DLD1 (cell line): Measurements from ENCODE around the gene ASNSD1.
"Not testable (repeated sequence)": the region's sequence is repeated elsewhere in the genome, so short reads cannot be mapped to it uniquely, and the experiment has no call there.

ENCODE experiments used
- in situ Hi-C: cut with HindIII; loops from 2 replicates; pipeline ENCODE4 v1.10.0; 2017; ENCODE audit warnings: low sequenced_read_pairs

The ASNSD1 gene

GRCh38 chr2:189641590-189641989 lies 19.7 kb upstream of the ASNSD1 start:
- in situ Hi-C loops = no loop called here

GRCh38 chr2:189646521-189646920 lies 14.7 kb upstream of the ASNSD1 start:
- in situ Hi-C loops = no loop called here

- in situ Hi-C loops = no loop called here
These were observed 12.3 kb upstream of the ASNSD1 start for GRCh38 chr2:189648846-189649509.

GRCh38 chr2:189651284-189651683 lies 10.0 kb upstream of the ASNSD1 start:
- in situ Hi-C loops = no loop called here

GRCh38 chr2:189653464-189653863 lies 7.8 kb upstream of the ASNSD1 start:
- in situ Hi-C loops = not testable (repeated sequence)

- in situ Hi-C loops = no loop called here
These were observed 6.6 kb upstream of the ASNSD1 start for GRCh38 chr2:189654641-189655040.

GRCh38 chr2:189657867-189658266 lies 3.4 kb upstream of the ASNSD1 start:
- in situ Hi-C loops = no loop called here

- in situ Hi-C loops = no loop called here
These were observed 2.7 kb upstream of the ASNSD1 start for GRCh38 chr2:189658306-189659212.

- in situ Hi-C loops = no loop called here
These were observed 1.5 kb upstream of the ASNSD1 start for GRCh38 chr2:189659734-189660133.

GRCh38 chr2:189660803-189661147 lies 484 bp upstream of the ASNSD1 start:
- in situ Hi-C loops = no loop called here

GRCh38 chr2:189661957-189662321 lies 680 bp downstream of the ASNSD1 start:
- in situ Hi-C loops = no loop called here

- in situ Hi-C loops = no loop called here
These were observed 1.5 kb downstream of the ASNSD1 start for GRCh38 chr2:189662669-189663226.

GRCh38 chr2:189663319-189663718 lies 2.1 kb downstream of the ASNSD1 start:
- in situ Hi-C loops = not testable (repeated sequence)

GRCh38 chr2:189669913-189670312 lies 8.7 kb downstream of the ASNSD1 start:
- in situ Hi-C loops = no loop called here

- in situ Hi-C loops = no loop called here
These were observed 12.6 kb downstream of the ASNSD1 start for GRCh38 chr2:189673661-189674373.

- in situ Hi-C loops = no loop called here
These were observed 13.3 kb downstream of the ASNSD1 start, which contains the start of gene ANKAR for GRCh38 chr2:189674374-189675112. Gene ANKAR, plus strand, starts transcription at chr2:189674670. Its CDS starts 1,821 bp downstream, at chr2:189676491.

- in situ Hi-C loops = no loop called here
These were observed 15.2 kb downstream of the ASNSD1 start for GRCh38 chr2:189676471-189676870.

- in situ Hi-C loops = no loop called here
These were observed 18.0 kb downstream of the ASNSD1 start for GRCh38 chr2:189679226-189679625.

- in situ Hi-C loops = no loop called here
These were observed 19.9 kb downstream of the ASNSD1 start for GRCh38 chr2:189681203-189681602.

- in situ Hi-C loops = no loop called here
These were observed 20.6 kb downstream of the ASNSD1 start for GRCh38 chr2:189681903-189682302.

GRCh38 chr2:189683348-189683747 lies 22.1 kb downstream of the ASNSD1 start:
- in situ Hi-C loops = no loop called here
